GM12878 (cell line): ENCODE results near the gene PHLDB3.

Experiments
- KDM1A ChIP-seq: fragments of 200-600 bp; sonication (generic); IDR thresholded peaks from 2 replicates; pipeline ENCODE4 v1.6.1; 2016; ENCODE audit warnings: borderline replicate concordance
- POLR2A ChIP-seq: IDR thresholded peaks from 2 replicates; pipeline ENCODE4 v1.6.1; 2011; ENCODE audit warnings: low read depth, mild to moderate bottlenecking, low read length

- no peak for TF ChIP-seq KDM1A
- TF ChIP-seq POLR2A = no peak
These were observed 22.8 kb downstream of the PHLDB3 start for GRCh38 chr19:43481701-43482100.
